Gastroesophageal sphincter (tissue), 3 donors: Measurements from ENCODE around the gene PCDHA3.

ENCODE experiments used
- CTCF ChIP-seq, 4 experiments: fragments of 200-600 bp in 2 of 4; fragments of 450-650 bp in 2 of 4; sonication (generic) in 1 of 4; IDR thresholded peaks; one replicate each; pipeline ENCODE4 v1.5.1; 2017 to 2019; ENCODE audit warnings: antibody characterized with exemption in 4 of 4, mild to moderate bottlenecking in 2 of 4, moderate library complexity in 2 of 4
- POLR2A ChIP-seq, 2 donors: fragments of 450-650 bp; IDR thresholded peaks; one replicate each; pipeline ENCODE4 v1.6.1; 2017; ENCODE audit warnings: antibody characterized with exemption in 2 of 2, mild to moderate bottlenecking in 2 of 2, moderate library complexity in 1 of 2
- POLR2AphosphoS5 ChIP-seq: sonication (generic); formaldehyde crosslinking; IDR thresholded peaks from one replicate; pipeline ENCODE4 v1.6.1; 2017; ENCODE audit warnings: antibody characterized with exemption

DNA sequence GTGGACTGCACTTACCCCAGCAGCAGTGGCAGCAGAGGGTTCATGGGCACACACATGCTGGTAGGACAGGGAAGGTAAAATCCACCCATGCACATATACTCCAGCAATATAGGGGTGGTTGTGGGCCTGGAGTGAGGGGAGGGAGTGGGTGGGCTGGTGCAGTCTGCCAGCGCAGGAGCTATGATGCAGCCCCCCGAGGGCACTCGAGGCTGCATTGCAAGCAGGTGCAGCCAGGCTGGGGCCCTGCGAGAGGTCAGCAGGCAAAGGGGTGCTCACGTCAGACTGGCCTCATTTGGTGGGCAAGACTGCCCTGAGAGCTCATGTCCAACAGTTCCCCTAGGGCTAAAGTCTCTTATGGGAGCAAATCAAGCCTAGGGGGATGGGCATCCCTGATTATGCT, 47.3 kb upstream of the PCDHA3 start:
- no peak for TF ChIP-seq POLR2AphosphoS5
- TF ChIP-seq CTCF (IDR thresholded peaks at IDR 0.05): no peak
- TF ChIP-seq POLR2A (IDR thresholded peaks at IDR 0.05): no peak
